ENCODE data around the gene SUPT3H.

- TF ChIP-seq POLR2AphosphoS5 (IDR thresholded peaks at IDR 0.05; ENCODE audit: low read depth, low read length) (no peak), POLR2A (IDR thresholded peaks at IDR 0.05; ENCODE audit: low read depth, low read length) (no peak), TAF1 (IDR thresholded peaks at IDR 0.05; ENCODE audit: low read depth, low read length) (no peak)
These were observed 517.8 kb downstream of the SUPT3H start for GRCh38 chr6:44859901-44860410.
